A549 (cell line): Measurements from ENCODE around the gene TTC17. TPM values are rescaled to one million over a fixed set of nuclear protein-coding genes. Genes with fewer than 3 reads are reported as not detected.

Experiments used
- ATAC-seq, 2 experiments: fragments of 200-7000 bp in 1 of 2; fragments of >200 bp in 1 of 2; cut with Nextera tagmentation in 1 of 2; cut with Tn5 transposase in 1 of 2; 3 replicates each; pipeline versions ENCODE4 v1.8.0 to v1.9.1; 2018 to 2020; ENCODE audit warnings: mild to moderate bottlenecking in 1 of 2, moderate library complexity in 1 of 2
- CTCF ChIA-PET: fragments of 300-600 bp; sonication (Branson Sonifier 250); formaldehyde crosslinking; extraction: SDS; loops from one replicate; lab custom pipeline; 2021; ENCODE audit warnings: antibody characterized with exemption, inconsistent platforms; lab: Yijun Ruan, JAX
- POLR2A ChIA-PET: fragments of 350-600 bp; formaldehyde crosslinking; extraction: SDS; loops from one replicate; lab custom pipeline; 2021; ENCODE audit warnings: antibody characterized with exemption, inconsistent platforms; lab: Yijun Ruan, JAX
- DNase-seq, 2 experiments: peaks; one replicate each; pipeline versions ENCODE4 v3.0.0 to v3.0.0-alpha.2; 2011 to 2016; ENCODE audit warnings: low read depth in 1 of 2, low spot score in 1 of 2
- FAIRE-seq: peaks from 2 replicates; lab custom pipeline; 2011; peaks lifted over from hg19 to GRCh38; lab: Jason Lieb, UNC
- H3K27ac ChIP-seq, 2 experiments: fragments of >200 bp; sonication (Bioruptor Twin); formaldehyde crosslinking; 3 replicates each; pipeline ENCODE4 v1.5.1; 2016 to 2017
- H3K4me1 ChIP-seq: fragments of >200 bp; sonication (Bioruptor Twin); formaldehyde crosslinking; 3 replicates; pipeline ENCODE4 v1.6.1; 2016
- H3K4me2 ChIP-seq: fragments of >200 bp; sonication (Bioruptor Twin); formaldehyde crosslinking; 3 replicates; pipeline ENCODE4 v1.6.1; 2016
- H3K4me3 ChIP-seq: fragments of >200 bp; sonication (Bioruptor Twin); formaldehyde crosslinking; 3 replicates; pipeline ENCODE4 v1.5.1; 2016
- H3K9me3 ChIP-seq: fragments of >200 bp; sonication (Bioruptor Twin); formaldehyde crosslinking; 3 replicates; pipeline ENCODE4 v1.6.1; 2016
- ATOH8 ChIP-seq: fragments of 250-450 bp; sonication (Bioruptor Pico); IDR thresholded peaks from 2 replicates; pipeline ENCODE4 v1.5.0; 2020; ENCODE audit warnings: low read depth, mild to moderate bottlenecking, moderate library complexity
- BHLHE40 ChIP-seq: IDR thresholded peaks from 2 replicates; pipeline ENCODE4 v1.6.1; 2012; ENCODE audit warnings: low read depth, low read length, inconsistent platforms
- CBX8 ChIP-seq: fragments of 200-600 bp; sonication (generic); IDR thresholded peaks from 2 replicates; pipeline ENCODE4 v1.6.1; 2016
- CEBPB ChIP-seq, 2 experiments: fragments of >200 bp in 1 of 2; sonication (Bioruptor Twin) in 1 of 2; formaldehyde crosslinking in 1 of 2; IDR thresholded peaks; 2 replicates each; pipeline ENCODE4 v1.6.1; 2012 to 2016
- E2F6 ChIP-seq: IDR thresholded peaks from 2 replicates; pipeline ENCODE4 v1.6.1; 2012; ENCODE audit warnings: low read depth, borderline replicate concordance
- EHMT2 ChIP-seq: fragments of 200-600 bp; sonication (generic); IDR thresholded peaks from 2 replicates; pipeline ENCODE4 v1.6.1; 2016; ENCODE audit warnings: antibody characterized with exemption, low read depth, mild to moderate bottlenecking, moderate library complexity
- ESRRA ChIP-seq: fragments of 150-350 bp; IDR thresholded peaks from 2 replicates; pipeline ENCODE4 v1.6.1; 2014; ENCODE audit warnings: mild to moderate bottlenecking, low read length, borderline replicate concordance
- FOSL2 ChIP-seq, 2 experiments: fragments of 450-650 bp in 1 of 2; fragments of >200 bp in 1 of 2; sonication (Bioruptor Twin) in 1 of 2; formaldehyde crosslinking; IDR thresholded peaks; 2 replicates each; pipeline versions ENCODE4 v1.5.0 to v1.6.1; 2016 to 2020; ENCODE audit warnings: mild to moderate bottlenecking in 1 of 2, moderate library complexity in 1 of 2
- HMGXB4 ChIP-seq: fragments of 250-450 bp; sonication (Bioruptor Pico); IDR thresholded peaks from 2 replicates; pipeline ENCODE4 v1.5.0; 2021; ENCODE audit warnings: mild to moderate bottlenecking, moderate library complexity, borderline replicate concordance
- HOXA7 ChIP-seq: fragments of 250-450 bp; sonication (Bioruptor Pico); IDR thresholded peaks from 2 replicates; pipeline ENCODE4 v1.5.0; 2020; ENCODE audit warnings: mild to moderate bottlenecking, moderate library complexity
- HOXB13 ChIP-seq: fragments of 250-450 bp; sonication (Bioruptor Pico); IDR thresholded peaks from 2 replicates; pipeline ENCODE4 v1.5.0; 2020; ENCODE audit warnings: low read depth, mild to moderate bottlenecking, moderate library complexity
- MAFK ChIP-seq: fragments of 450-650 bp; IDR thresholded peaks from 2 replicates; pipeline ENCODE4 v1.6.1; 2014; ENCODE audit not compliant: partially characterized antibody
- NPAS2 ChIP-seq: fragments of 250-450 bp; sonication (Bioruptor Pico); IDR thresholded peaks from 2 replicates; pipeline ENCODE4 v1.8.0; 2022; ENCODE audit warnings: mild to moderate bottlenecking, moderate library complexity, borderline replicate concordance
- PHF8 ChIP-seq: fragments of 200-600 bp; sonication (generic); IDR thresholded peaks from 2 replicates; pipeline ENCODE4 v1.6.1; 2016; ENCODE audit warnings: low read depth, mild to moderate bottlenecking, antibody characterized with exemption, moderate library complexity, borderline replicate concordance
- SMC3 ChIP-seq: fragments of >200 bp; sonication (Bioruptor Twin); formaldehyde crosslinking; IDR thresholded peaks from 3 replicates; pipeline ENCODE4 v1.6.1; 2018; ENCODE audit warnings: inconsistent platforms
- WGBS: methylation state at CpG from one replicate; pipeline ENCODE4 v1.1.6; 2017; ENCODE audit errors: missing lambda C conversion rate; 5-methylcytosine and 5-hydroxymethylcytosine counted together
- polyA plus RNA-seq, 4 experiments: library from polyadenylated mRNA; depleted of rRNA in 3 of 4; stranded (reverse); fragments of >200 nt; fragmentation: RNase III in 1 of 4; extraction: RNeasy Plus Mini Kit Qiagen cat#74134 plus additional on column Dnase treatment in 1 of 4; gene quantifications; 2 replicates in 3 of 4; 3 replicates in 1 of 4; pipeline ENCODE4 v1.2.3, GENCODE V29; 2011 to 2017
- TF ChIP-seq, protein P1 (sequence below): fragments of >200 bp; sonication (Bioruptor Twin); formaldehyde crosslinking; IDR thresholded peaks from 3 replicates; pipeline ENCODE4 v1.6.1; 2016
- TF ChIP-seq, protein P2 (sequence below): IDR thresholded peaks from 2 replicates; pipeline ENCODE4 v1.6.1; 2012
- TF ChIP-seq, protein P3 (sequence below): fragments of >200 bp; sonication (Bioruptor Twin); formaldehyde crosslinking; IDR thresholded peaks from 2 replicates; pipeline ENCODE4 v1.6.1; 2016

TTC17 gene
- polyA plus RNA-seq, 2 of the 4 experiments (the other 2 are of a cell fraction): 28.9 to 89.4 TPM

GRCh38 chr11:43404836-43405479 is 46.2 kb downstream of the TTC17 start:
- H3K4me3 ChIP-seq: no peak overlapping the region
- peaks cover 8% of the 10 kb centered on the region for H3K4me1 ChIP-seq
- DNase-seq (no peak), ATAC-seq (no peak), FAIRE-seq (no peak)
- ChIA-PET CTCF (interaction anchor here (2.0 to 2.8 kb wide), 2 partner anchors 9 to 14 kb away, joined by 6 to 10 read pairs; no protein-coding TSS in a partner anchor), POLR2A (no interaction called here)
- no peak overlapping the region for H3K4me2 ChIP-seq
- H3K27ac ChIP-seq: no peak overlapping the region
- H3K9me3 ChIP-seq: no peaks in the 10 kb centered on the region
- WGBS: 93% methylated on average over 3 of the region's 3 CpGs
- no peak for TF ChIP-seq E2F6
- TF ChIP-seq ESRRA: no peak
- TF ChIP-seq SMC3: no peak
- no peak for TF ChIP-seq HOXB13 (CRISPR knock-in tag)
- no peak for TF ChIP-seq CEBPB (IDR thresholded peaks at IDR 0.05)
- no peak for TF ChIP-seq PHF8
- TF ChIP-seq, protein P1, sequence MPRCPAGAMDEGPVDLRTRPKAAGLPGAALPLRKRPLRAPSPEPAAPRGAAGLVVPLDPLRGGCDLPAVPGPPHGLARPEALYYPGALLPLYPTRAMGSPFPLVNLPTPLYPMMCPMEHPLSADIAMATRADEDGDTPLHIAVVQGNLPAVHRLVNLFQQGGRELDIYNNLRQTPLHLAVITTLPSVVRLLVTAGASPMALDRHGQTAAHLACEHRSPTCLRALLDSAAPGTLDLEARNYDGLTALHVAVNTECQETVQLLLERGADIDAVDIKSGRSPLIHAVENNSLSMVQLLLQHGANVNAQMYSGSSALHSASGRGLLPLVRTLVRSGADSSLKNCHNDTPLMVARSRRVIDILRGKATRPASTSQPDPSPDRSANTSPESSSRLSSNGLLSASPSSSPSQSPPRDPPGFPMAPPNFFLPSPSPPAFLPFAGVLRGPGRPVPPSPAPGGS: no peak
- no peak for TF ChIP-seq HMGXB4 (CRISPR knock-in tag)
- TF ChIP-seq FOSL2 (IDR thresholded peaks at IDR 0.05): no peak
- TF ChIP-seq FOSL2 (CRISPR knock-in tag; IDR thresholded peaks at IDR 0.05): no peak
- TF ChIP-seq, protein P2, sequence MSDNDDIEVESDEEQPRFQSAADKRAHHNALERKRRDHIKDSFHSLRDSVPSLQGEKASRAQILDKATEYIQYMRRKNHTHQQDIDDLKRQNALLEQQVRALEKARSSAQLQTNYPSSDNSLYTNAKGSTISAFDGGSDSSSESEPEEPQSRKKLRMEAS: no peak
- TF ChIP-seq CBX8: no peak

DNA sequence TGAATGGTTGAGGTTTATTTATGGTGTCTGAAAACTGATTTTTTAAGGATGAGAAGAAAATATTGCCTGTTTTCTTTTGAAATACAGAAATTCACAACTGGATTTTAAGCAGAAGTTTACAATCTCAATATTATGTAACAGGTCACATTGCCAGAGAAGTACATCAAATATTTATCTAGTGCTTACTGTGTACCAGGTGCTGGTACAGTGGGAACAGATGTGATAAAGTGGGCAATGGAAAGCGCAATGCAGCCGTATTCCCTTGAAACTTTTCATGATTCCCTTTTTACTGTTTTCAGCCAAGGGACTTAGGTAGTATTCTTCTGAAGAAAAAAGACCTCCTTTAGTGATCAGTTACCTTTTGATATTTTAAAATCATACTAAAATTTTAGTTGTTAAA is 49.6 kb downstream of the TTC17 start:
- H3K4me2 ChIP-seq: no peak overlapping the region
- FAIRE-seq: no peak
- POLR2A ChIA-PET: no interaction called here
- ATAC-seq: no peak
- WGBS: 98% methylated on average over 2 of the region's 2 CpGs
- CTCF ChIA-PET: no interaction called here
- TF ChIP-seq BHLHE40 (no peak), MAFK (no peak), SMC3 (no peak), ATOH8 (CRISPR knock-in tag) (no peak), HOXA7 (CRISPR knock-in tag) (no peak)
- TF ChIP-seq, protein P3, sequence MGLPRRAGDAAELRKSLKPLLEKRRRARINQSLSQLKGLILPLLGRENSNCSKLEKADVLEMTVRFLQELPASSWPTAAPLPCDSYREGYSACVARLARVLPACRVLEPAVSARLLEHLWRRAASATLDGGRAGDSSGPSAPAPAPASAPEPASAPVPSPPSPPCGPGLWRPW: no peak
- H3K9me3 ChIP-seq: no peaks in the 10 kb centered on the region
- H3K27ac ChIP-seq: no peak overlapping the region
- no peak overlapping the region for H3K4me3 ChIP-seq
- peaks cover 20% of the 10 kb centered on the region for H3K4me1 ChIP-seq
- no peak for DNase-seq

GRCh38 chr11:43410394-43410793 is 51.7 kb downstream of the TTC17 start:
- Histone ChIP-seq H3K4me1 (peaks cover 20% of the 10 kb centered on the region), H3K9me3 (no peaks in the 10 kb centered on the region), H3K27ac (peak overlapping the region in 1 of 2 experiments; percentile 59; a peak in 4 of 6 replicates)
- ChIA-PET POLR2A (no interaction called here), CTCF (interaction anchor here (0.9 to 2.2 kb wide), 2 partner anchors 9 to 13 kb away, joined by 3 to 8 read pairs; no protein-coding TSS in a partner anchor)
- peak in 1 of 2 experiments; percentile 60; a peak in 3 of 6 replicates for ATAC-seq
- TF ChIP-seq NPAS2 (CRISPR knock-in tag): no peak
- 0 out of 2 replicates have a peak, but pooled peaks have one; percentile 3 for TF ChIP-seq FOSL2 (IDR thresholded peaks at IDR 0.05)
- TF ChIP-seq FOSL2 (CRISPR knock-in tag; IDR thresholded peaks at IDR 0.05): no peak; the same call in 1 of the 2 replicates
- TF ChIP-seq ESRRA: peak; percentile 36; the same call in 1 of the 2 replicates
- no peak for TF ChIP-seq EHMT2
- TF ChIP-seq, all 56 proteins: peak for 2
- DNase-seq (peak in 1 of 2 experiments; percentile 44), FAIRE-seq (no peak)
- Histone ChIP-seq H3K4me3 (no peak overlapping the region), H3K4me2 (peak overlapping the region; percentile 55)
- WGBS: 28% methylated on average over 5 of the region's 5 CpGs
